GM12878 (cell line): ENCODE results near the gene IL16.

Experiments used
- CHD1 ChIP-seq: IDR thresholded peaks from 2 replicates; pipeline ENCODE4 v1.6.1; 2012; ENCODE audit warnings: low read depth, low read length, improper control_type of control experiment
- CTCF ChIP-seq, 3 experiments: IDR thresholded peaks in 2 of 3; conservative IDR thresholded peaks in 1 of 3; 2 replicates each; pipeline ENCODE4 v1.5.1; 2011; ENCODE audit warnings: low read depth in 3 of 3, low read length in 3 of 3, mild to moderate bottlenecking in 3 of 3, control low read depth in 2 of 3, moderate library complexity in 2 of 3, inconsistent platforms in 1 of 3, mixed read lengths in 1 of 3; ENCODE audit not compliant: control insufficient read depth in 2 of 3, insufficient read depth in 1 of 3; ENCODE audit errors: extremely low read depth in 1 of 3
- POLR2A ChIP-seq: IDR thresholded peaks from 2 replicates; pipeline ENCODE4 v1.6.1; 2011; ENCODE audit warnings: low read depth, mild to moderate bottlenecking, low read length
- POLR2AphosphoS5 ChIP-seq: IDR thresholded peaks from 2 replicates; pipeline ENCODE4 v1.6.1; 2011; ENCODE audit warnings: mild to moderate bottlenecking, low read length, inconsistent platforms
- YY1 ChIP-seq: IDR thresholded peaks from 2 replicates; pipeline ENCODE4 v1.6.1; 2011; ENCODE audit warnings: low read depth, mild to moderate bottlenecking, low read length
- TF ChIP-seq, protein P1 (sequence below): IDR thresholded peaks from 2 replicates; pipeline ENCODE4 v1.6.1; 2011; ENCODE audit warnings: low read depth, low read length, improper control_type of control experiment, borderline replicate concordance

- TF ChIP-seq CHD1 = no peak
- TF ChIP-seq YY1 = no peak
- TF ChIP-seq POLR2AphosphoS5 = no peak
- TF ChIP-seq POLR2A = no peak
- TF ChIP-seq CTCF (IDR thresholded peaks at IDR 0.05 in 2 of 3, conservative IDR thresholded peaks at IDR 0.05 in 1 of 3; ENCODE audit: control insufficient read depth in 2 of 3, extremely low read depth in 1 of 3, insufficient read depth in 1 of 3, low read depth in 3 of 3, low read length in 3 of 3) = no peak
- TF ChIP-seq, protein P1, sequence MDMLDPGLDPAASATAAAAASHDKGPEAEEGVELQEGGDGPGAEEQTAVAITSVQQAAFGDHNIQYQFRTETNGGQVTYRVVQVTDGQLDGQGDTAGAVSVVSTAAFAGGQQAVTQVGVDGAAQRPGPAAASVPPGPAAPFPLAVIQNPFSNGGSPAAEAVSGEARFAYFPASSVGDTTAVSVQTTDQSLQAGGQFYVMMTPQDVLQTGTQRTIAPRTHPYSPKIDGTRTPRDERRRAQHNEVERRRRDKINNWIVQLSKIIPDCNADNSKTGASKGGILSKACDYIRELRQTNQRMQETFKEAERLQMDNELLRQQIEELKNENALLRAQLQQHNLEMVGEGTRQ = no peak
These were observed 46.1 kb downstream of the IL16 start for GRCh38 chr15:81242778-81243177.
